ENCODE data around the gene COP1. TPM values are rescaled to one million over a fixed set of nuclear protein-coding genes. Genes with fewer than 3 reads are reported as not detected.
"Not testable (repeated sequence)": the region's sequence is repeated elsewhere in the genome, so short reads cannot be mapped to it uniquely, and the experiment has no call there.

COP1 gene
- total and polyA plus RNA-seq, 2 donors (not counting 3 experiments of a cell fraction or from before 2014, with no cell fraction given): 16.5 to 40.9 TPM

DNA sequence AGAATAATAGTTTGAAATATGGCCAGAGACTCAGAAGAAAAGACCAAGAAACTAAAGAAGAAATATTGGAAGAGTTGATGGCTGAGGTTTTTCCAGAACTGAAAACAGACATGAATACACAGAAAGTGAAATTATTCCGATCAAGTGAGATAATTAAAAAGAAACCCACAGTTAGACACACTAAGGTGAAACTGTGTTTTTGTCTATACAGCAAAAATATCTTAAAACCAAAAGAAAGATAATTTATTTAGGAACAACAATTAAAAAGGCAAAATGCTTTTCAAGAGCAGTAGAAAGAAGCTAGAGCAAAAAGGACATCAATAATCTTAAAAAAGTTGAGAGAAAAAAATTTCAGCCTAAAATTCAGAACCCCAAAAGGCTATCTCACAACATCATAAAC lies 116.3 kb downstream of the COP1 start:
- Histone ChIP-seq H3K9me1 (replicated peaks; ENCODE audit: control insufficient read depth, extremely low read depth, insufficient read depth, low read length) (no peaks in the 10 kb centered on the region), H3K9me3 (replicated peaks; ENCODE audit: control insufficient read depth, insufficient read depth, low read length) (no peaks in the 10 kb centered on the region), H3K79me2 (ENCODE audit: control insufficient read depth, insufficient read depth, low read length) (peaks cover 2% of the 10 kb centered on the region), H3K4me3 (replicated peaks in 1 of 3; ENCODE audit: insufficient read depth in 1 of 3, low read depth in 1 of 3, low read length in 3 of 3) (no peak overlapping the region), H3K4me1 (ENCODE audit: control insufficient read depth, extremely low read depth, insufficient read depth, low read length) (no peaks in the 10 kb centered on the region), H2AFZ (ENCODE audit: low read depth, low read length) (no peak overlapping the region), H3K27ac (ENCODE audit: insufficient read depth, low read depth, low read length) (no peak overlapping the region), H3K4me2 (ENCODE audit: insufficient read depth, low read length) (no peak overlapping the region), H3K9ac (replicated peaks; ENCODE audit: extremely low read depth, insufficient read depth, low read length) (no peak overlapping the region), H3K36me3 (ENCODE audit: control insufficient read depth in 2 of 2, extremely low read depth in 1 of 2, insufficient read depth in 2 of 2, low read length in 2 of 2) (no peaks in the 10 kb centered on the region), H3K27me3 (ENCODE audit: control insufficient read depth in 2 of 2, insufficient read depth in 2 of 2, low read length in 2 of 2) (no peaks in the 10 kb centered on the region), H4K20me1 (replicated peaks; ENCODE audit: control insufficient read depth, extremely low read depth, insufficient read depth, low read length) (no peaks in the 10 kb centered on the region)
- intact Hi-C loops (cut with micrococcal nuclease) (no loop called here), dilution Hi-C loops (cut with MboI; ENCODE audit: extremely low pct_ligation_motif_present, low sequenced_read_pairs) (no loop called here)
- BruUV-seq (replicated peaks): no TSS peak
- ChIA-PET POLR2A (no interaction called here), CTCF (no interaction called here)
- DNase-seq (ENCODE audit: low read depth, low spot score): no peak
- TF ChIP-seq EZH2 (IDR thresholded peaks at IDR 0.05; ENCODE audit: borderline replicate concordance, low read depth, low read length, severe bottlenecking) (no peak), POLR2AphosphoS5 (IDR thresholded peaks at IDR 0.05; ENCODE audit: insufficient read depth, low read depth, low read length) (no peak), POLR2A (IDR thresholded peaks at IDR 0.05; ENCODE audit: low read depth, low read length) (no peak), MYC (IDR thresholded peaks at IDR 0.05; ENCODE audit: low read depth, low read length) (no peak), FOS (IDR thresholded peaks at IDR 0.05; ENCODE audit: borderline replicate concordance, insufficient read depth, low read length) (no peak), JUN (IDR thresholded peaks at IDR 0.05; ENCODE audit: borderline replicate concordance, insufficient read depth, insufficient read length, low read depth) (no peak), GATA2 (IDR thresholded peaks at IDR 0.05; ENCODE audit: insufficient read depth, insufficient read length, low read depth, low read length) (no peak)
- TF ChIP-seq, protein P1, sequence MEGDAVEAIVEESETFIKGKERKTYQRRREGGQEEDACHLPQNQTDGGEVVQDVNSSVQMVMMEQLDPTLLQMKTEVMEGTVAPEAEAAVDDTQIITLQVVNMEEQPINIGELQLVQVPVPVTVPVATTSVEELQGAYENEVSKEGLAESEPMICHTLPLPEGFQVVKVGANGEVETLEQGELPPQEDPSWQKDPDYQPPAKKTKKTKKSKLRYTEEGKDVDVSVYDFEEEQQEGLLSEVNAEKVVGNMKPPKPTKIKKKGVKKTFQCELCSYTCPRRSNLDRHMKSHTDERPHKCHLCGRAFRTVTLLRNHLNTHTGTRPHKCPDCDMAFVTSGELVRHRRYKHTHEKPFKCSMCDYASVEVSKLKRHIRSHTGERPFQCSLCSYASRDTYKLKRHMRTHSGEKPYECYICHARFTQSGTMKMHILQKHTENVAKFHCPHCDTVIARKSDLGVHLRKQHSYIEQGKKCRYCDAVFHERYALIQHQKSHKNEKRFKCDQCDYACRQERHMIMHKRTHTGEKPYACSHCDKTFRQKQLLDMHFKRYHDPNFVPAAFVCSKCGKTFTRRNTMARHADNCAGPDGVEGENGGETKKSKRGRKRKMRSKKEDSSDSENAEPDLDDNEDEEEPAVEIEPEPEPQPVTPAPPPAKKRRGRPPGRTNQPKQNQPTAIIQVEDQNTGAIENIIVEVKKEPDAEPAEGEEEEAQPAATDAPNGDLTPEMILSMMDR (IDR thresholded peaks at IDR 0.05; ENCODE audit: extremely low read depth in 1 of 2, insufficient read depth in 1 of 2, low read depth in 1 of 2, low read length in 2 of 2): no peak
- TF ChIP-seq, protein P2, sequence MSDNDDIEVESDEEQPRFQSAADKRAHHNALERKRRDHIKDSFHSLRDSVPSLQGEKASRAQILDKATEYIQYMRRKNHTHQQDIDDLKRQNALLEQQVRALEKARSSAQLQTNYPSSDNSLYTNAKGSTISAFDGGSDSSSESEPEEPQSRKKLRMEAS (IDR thresholded peaks at IDR 0.05; ENCODE audit: insufficient read depth, insufficient read length): no peak
- no peak for FAIRE-seq

DNA sequence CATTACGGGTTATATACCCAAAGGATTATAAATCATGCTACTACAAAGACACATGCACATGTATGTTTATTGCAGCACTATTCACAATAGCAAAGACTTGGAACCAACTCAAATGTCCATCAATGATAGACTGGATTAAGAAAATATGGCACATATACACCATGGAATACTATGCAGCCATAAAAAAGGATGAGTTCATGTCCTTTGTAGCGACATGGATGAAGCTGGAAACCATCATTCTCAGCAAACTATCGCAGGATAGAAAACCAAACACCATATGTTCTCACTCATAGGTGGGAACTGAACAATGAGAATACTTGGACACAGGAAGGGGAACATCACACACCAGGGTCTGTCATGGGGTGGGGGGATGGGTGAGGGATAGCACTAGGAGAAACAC lies 119.3 kb downstream of the COP1 start:
- FAIRE-seq; dilution Hi-C loops (cut with MboI; ENCODE audit: extremely low pct_ligation_motif_present, low sequenced_read_pairs); H3K9me1 ChIP-seq (replicated peaks; ENCODE audit: control insufficient read depth, extremely low read depth, insufficient read depth, low read length); intact Hi-C loops (cut with micrococcal nuclease); DNase-seq (ENCODE audit: low read depth, low spot score); H3K36me3 ChIP-seq (ENCODE audit: control insufficient read depth in 2 of 2, extremely low read depth in 1 of 2, insufficient read depth in 2 of 2, low read length in 2 of 2); H3K27ac ChIP-seq (ENCODE audit: insufficient read depth, low read depth, low read length); H3K79me2 ChIP-seq (ENCODE audit: control insufficient read depth, insufficient read depth, low read length); H3K4me3 ChIP-seq (replicated peaks in 1 of 3; ENCODE audit: insufficient read depth in 1 of 3, low read depth in 1 of 3, low read length in 3 of 3); H3K4me2 ChIP-seq (ENCODE audit: insufficient read depth, low read length); H4K20me1 ChIP-seq (replicated peaks; ENCODE audit: control insufficient read depth, extremely low read depth, insufficient read depth, low read length); H3K4me1 ChIP-seq (ENCODE audit: control insufficient read depth, extremely low read depth, insufficient read depth, low read length); H2AFZ ChIP-seq (ENCODE audit: low read depth, low read length); H3K27me3 ChIP-seq (ENCODE audit: control insufficient read depth in 2 of 2, insufficient read depth in 2 of 2, low read length in 2 of 2); H3K9ac ChIP-seq (replicated peaks; ENCODE audit: extremely low read depth, insufficient read depth, low read length); BruUV-seq (replicated peaks); CTCF ChIA-PET; H3K9me3 ChIP-seq (replicated peaks; ENCODE audit: control insufficient read depth, insufficient read depth, low read length): not testable (repeated sequence)
- POLR2A ChIA-PET: interaction anchor here (0.6 kb wide), 1 partner anchor 13 kb away, joined by 3 read pairs; no protein-coding TSS in a partner anchor

All from endothelial cell of umbilical vein (primary cell).